ENCODE data around the gene RBM25.

DNA sequence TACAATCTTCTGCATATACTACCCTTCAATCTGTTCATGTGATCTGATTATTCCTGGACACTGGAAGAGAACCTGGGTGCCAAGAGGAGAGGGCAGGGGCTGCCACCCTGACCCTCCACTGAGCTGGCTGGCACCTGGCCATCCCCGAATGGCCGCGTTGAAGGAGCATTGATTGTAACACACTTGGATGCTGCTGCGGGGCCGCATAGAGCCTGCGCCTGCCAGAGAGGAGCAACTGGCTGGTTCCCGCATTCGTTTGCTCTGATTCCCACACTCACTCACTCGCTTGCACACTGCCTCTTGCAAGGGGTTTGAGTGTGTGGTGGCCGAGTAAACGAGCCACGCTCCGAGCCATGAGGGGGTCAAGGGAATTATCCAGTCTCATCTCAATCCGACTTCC is 110.4 kb downstream of the RBM25 start:
- TF ChIP-seq SIN3A (IDR thresholded peaks at IDR 0.05; ENCODE audit: borderline replicate concordance, insufficient read depth, low read length) = no peak
- TF ChIP-seq POLR2AphosphoS5 (IDR thresholded peaks at IDR 0.05; ENCODE audit: low read depth, low read length) = no peak
- TF ChIP-seq REST (IDR thresholded peaks at IDR 0.05; ENCODE audit: insufficient read depth in 1 of 2, low read depth in 2 of 2, low read length in 2 of 2) = no peak
